NCI-H2107 treated with DMSO at 0.1 percent for 48 hours (cell line): Measurements from ENCODE around the gene AQP12B.
"Not testable (repeated sequence)": the region's sequence is repeated elsewhere in the genome, so short reads cannot be mapped to it uniquely, and the experiment has no call there.

Experiments
- DNase-seq: peaks from one replicate; lab custom pipeline; 2025; ENCODE audit not compliant: unreplicated experiment; lab: John Stamatoyannopoulos, UW

The AQP12B gene, protein sequence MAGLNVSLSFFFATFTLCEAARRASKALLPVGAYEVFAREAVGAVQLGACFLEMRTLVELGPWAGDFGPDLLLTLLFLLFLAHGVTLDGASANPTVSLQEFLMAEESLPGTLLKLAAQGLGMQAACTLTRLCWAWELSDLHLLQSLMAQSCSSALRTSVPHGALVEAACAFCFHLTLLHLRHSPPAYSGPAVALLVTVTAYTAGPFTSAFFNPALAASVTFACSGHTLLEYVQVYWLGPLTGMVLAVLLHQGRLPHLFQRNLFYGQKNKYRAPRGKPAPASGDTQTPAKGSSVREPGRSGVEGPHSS

DNA sequence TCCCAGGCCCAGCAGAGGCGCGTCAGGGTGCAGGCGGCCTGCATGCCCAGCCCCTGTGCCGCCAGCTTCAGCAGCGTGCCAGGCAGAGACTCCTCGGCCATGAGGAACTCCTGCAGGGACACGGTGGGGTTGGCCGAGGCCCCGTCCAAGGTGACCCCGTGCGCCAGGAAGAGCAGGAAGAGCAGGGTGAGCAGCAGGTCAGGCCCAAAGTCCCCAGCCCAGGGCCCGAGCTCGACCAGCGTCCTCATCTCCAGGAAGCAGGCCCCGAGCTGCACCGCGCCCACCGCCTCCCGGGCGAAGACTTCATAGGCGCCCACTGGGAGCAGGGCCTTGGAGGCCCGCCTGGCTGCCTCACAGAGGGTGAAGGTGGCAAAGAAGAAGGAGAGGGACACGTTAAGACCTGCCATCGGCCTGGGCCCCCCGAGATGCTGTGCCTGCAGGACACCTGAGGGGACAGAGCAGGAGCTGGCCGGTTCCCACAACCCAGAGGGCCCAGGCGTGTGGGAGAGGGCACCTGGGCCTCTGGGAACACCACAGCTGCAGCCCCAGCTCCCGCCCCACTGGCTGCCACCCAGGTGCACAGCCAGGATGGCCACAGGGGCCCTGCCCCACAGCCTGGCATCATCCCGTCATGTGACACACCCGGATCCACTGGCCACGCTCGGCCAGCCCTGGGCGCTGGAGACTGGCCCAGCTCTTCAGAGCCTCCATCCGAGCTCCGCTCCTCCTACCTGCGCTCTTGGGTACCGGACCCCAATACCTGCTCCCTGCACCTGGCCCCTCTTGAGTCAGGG, at the start of gene AQP12B:
AQP12B (minus strand) TSS at position 455 of the 794 bp plus-strand sequence; CDS start at position 407, 48 bp downstream.
- DNase-seq, result not testable (repeated sequence)

DNA sequence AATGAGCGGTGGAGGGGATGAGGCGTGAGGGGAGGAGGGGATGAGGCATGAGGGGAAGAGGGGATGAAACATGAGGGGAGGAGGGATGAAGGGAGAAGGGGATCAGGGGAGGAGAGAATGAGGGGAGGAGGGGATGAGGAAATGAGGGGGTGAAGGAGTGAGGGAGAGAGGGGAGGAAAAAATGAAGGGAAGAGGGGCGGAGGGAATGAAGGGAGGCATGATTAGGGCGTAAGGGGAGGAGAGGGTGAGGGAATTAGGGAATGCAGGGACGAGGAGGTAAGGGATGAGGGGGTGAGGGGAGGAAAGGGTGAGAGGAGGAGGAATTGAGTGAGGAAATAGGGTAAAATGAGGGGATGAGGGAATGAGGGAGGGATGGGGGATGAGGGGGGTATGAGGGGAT, 49.5 kb upstream of the AQP12B start:
- no peak for DNase-seq

DNA sequence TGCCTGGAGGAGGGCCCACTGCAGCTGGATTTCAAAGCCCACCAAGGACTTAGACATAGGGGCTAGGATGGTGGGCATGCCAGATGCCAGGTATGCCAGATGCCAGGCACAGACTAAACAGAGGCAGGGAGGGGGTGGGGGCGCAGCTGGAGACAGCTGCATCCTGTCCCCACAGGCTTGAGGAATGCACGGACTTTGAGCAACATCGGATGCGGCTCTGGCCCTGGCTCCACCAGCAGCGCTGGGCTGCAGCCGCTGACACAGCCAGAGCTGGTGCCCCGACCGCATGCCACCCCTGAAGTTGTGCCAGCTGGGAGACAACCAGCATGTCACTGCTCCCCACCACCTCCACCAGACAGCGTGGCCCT, 48.5 kb upstream of the AQP12B start:
- DNase-seq, result no peak

DNA sequence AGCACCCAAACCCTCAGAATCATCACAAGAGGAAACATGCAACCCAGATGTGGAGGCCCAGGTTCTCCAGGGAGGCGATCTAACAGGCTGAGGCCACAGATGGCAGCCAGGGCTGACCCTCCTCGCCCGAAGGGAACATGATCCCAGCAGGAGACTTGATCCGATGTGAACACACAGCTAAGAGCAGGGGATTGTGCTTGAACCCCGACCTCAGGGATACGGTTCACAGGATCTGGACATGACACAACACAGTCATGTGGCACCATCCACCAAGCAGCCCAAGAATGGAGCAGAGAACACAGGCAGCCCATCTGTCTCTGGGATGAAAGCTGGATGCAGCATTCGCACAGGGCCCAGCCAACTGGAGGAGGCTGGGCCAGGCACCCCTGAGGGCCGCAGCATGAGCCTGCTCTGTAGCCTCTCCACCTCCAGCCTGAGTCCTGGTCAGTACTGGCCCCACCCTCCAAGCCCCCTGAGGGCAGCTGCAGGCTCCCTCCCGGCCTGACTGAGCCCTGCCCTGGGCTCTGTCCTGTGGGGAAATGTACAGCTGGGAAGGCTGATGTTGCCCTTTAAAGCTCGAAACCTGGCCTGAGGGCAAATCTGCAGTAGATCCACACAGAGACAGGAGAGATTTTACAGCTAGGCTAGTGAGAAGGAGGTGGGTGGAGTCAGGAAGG, 48.0 kb upstream of the AQP12B start:
- no peak for DNase-seq

DNA sequence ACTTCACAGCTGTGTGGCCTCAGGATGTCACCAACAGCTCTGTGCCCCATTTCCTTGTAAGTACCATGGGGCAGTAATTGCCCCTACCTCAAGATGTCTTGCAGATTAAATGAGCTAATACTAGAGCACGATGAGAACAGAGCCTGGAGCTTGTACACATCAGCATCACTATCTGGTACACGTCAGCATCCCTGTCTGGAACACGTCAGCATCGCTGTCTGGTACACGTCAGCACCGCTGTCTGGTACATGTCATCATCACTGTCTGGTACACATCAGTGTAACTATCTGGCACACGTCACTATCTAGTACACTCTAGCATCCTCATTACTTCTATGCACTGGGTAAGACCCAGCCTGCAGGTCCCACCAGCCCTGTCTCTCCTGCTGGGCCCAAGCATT, 46.1 kb upstream of the AQP12B start:
- no peak for DNase-seq

DNA sequence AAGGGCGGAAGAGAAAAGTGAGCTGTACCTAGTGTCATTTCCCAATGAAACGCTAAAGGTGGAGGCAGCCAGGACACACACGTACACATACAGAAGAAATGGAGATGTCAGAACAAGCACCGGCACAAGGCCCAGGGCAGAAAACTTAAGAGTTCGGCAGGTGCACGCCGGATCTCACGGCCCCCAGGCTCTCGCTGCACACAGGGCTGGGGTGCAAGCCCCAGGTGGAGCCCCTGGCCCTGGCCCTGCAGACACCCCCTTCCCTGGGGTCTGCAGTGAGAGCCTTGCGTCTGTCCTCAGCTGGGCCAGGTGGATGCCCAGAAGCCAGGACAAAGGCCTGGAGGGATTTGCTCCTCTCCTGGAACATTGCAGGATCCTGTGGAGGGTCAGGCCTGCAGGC, 45.7 kb upstream of the AQP12B start:
- no peak for DNase-seq

DNA sequence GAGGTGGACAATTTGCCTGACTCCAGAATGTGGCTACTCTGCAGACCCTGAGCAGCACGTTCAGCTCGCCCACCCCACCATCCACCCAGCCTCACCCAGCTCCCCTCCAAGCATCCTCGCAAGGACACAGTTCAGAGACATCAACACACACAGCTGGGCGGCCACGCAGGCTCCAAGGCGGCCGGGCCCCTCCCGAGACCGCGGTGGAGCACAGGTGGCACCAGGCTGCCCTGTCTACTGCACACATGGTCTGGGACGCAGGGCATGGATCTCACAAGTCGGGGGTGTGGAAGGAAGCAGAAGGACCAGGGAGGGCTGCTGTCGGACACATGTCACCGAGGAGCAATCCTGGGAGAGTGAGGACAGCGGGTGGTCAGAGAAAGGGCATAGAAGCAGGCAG, 45.2 kb upstream of the AQP12B start:
- DNase-seq, result no peak

DNA sequence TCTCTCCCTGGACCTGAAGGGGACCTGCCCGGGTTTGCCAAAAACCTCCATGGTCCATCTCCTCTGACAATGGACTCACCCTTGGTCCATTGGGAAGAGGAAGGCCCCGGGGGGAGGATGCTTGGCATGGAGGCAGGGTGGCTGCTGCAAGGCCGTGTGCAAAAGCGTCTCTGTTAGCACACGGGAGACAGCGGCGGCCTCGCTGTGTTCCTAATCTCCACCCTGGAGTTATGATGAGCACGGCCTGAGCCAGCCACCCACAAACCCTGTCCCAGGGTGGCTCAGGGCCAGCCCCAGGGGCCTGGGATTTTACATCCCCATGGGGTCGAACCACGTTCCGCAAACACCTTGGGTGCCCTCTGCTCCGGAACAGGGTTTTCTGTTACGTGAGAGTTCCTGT, 44.8 kb upstream of the AQP12B start:
- DNase-seq, result no peak

DNA sequence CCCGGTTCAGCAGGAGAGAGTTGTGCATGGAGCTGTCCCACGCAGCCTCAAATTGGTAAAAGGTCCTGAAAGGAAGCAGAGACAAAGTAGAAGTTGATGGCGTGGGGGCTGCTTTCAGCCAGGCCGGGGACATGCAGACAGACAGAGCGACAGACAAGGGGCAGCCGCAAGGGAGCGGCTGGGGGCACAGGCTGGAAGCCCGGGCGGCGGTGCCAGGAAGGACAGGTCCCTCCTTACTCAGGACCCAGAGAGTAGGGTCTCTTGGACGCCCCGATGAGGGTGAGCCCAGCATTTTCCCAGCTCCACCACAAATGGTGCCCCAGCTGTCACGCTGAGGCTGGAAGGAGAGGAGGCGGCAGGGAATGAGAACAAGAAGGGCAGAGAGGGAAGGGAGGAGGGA, 44.2 kb upstream of the AQP12B start:
- DNase-seq, result no peak

DNA sequence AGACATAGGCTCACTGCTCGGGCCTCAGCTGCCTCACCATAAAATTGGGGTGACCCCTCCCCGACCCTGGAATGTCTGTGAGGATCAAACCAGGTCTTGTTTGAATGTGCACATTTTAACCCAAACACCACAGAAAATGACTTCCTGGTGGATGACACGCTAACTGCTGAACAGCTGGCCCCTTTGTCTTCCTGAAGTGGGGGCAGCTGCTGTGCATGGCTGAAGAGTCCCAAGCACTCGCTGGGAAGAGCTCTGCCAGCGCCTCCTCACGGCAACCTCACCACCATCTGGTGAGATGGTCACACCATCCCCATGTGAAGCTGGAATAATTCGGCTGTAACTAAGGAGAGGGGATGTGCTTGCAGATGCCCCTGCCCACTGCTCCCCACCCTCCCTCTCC, 43.0 kb upstream of the AQP12B start:
- DNase-seq, result no peak

DNA sequence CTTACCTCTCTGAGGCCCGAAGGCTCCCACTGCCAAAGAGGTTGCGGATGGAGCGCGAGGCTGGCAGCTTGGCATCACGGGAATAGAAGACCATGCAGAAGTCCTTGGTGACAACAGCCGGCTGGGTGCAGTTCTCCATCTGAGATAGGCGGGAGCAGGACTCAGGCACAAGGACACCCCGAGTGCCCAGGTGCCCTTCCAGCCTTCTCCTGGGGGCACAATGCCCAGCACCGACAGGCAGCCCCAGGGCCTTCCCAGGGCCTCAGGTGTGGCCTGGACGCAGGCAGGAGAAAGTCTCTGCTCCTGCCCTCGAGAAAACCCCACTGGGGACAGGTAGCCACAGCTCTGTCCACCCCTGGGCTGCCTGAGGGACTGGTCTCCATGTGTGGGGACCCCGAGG, 42.6 kb upstream of the AQP12B start:
- no peak for DNase-seq

DNA sequence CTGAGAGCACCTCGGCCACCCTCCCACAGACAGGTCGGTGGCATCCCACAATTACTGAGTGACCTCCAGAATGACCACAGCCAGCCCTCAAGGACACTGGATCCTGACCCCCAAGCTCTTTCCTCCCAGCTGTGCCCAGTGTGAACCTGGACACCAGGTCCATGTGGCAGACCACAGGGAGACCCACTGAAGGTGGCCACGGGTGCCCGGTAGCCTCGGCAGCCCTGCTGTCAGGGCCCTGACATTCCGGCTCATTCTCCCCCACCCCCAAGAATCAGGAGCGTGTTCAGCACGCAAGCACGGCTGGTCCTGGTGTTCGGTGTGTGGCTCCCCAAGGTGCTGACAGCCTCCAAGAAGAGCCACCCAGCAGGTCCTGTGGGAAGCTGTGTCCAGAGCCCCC, 41.7 kb upstream of the AQP12B start:
- DNase-seq, result no peak

DNA sequence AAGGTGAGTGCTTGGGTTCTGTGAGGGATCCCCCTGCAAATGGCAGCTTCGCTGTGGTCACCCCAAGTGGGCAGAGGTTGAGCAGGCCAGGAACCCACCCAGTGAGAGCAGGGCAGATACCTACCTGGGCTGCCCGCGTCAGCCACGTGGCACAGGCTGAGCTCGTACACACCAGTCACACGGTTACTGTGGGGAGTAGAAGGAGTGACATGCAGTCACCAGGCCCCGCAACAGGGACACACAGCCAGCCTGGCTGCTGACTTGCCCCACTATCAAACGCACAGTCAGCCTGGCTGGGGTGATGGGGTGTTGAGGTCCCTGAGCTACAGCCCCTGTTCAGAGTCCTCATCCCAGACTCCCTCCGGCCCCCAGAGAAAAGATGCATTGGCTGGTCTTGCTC, 41.2 kb upstream of the AQP12B start:
- DNase-seq, result no peak

DNA sequence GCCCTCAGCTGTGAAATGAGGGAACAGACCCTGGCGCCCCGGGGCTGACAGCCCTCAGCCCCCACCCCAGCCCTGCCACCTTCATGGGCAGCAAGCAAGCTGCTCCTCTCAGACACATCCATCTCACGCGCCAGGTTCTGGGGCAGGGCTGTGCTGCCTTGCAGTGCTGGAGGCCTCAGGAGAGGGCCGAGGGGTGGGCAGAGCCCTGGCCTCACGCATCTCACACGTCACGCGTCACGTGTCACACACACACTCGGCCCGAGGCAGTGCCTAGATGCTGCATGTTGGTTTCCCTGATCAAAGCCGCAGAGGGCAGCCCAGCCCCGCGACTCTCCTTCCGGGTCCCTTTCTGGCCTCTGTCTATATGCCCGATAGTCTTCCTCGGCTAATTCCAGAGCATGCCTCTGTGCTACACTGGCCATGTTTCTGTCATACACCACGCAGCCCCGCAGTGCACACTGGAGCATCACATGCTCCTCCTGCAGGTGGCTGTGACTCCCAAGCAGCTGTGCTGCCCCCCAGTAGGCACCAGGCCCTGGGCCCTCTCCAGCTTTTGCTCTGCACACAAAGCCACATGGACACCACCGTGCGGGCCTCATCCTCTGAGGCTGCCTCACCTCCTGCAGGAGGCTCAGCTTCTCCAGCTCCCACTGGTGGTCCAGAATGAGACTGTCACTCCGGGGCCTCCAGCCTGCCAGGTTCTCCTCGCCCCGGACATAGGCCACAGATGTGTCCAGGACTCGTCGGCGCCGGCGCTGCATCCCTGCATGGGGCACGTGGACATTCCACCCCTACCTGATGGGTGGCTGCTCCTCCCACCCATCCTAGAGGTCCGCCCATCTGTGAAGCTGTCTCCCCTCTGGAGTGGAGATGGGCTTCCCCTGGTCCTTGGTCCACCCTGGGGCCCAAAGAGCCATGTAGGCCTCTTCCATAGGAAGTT, 40.4 kb upstream of the AQP12B start:
- no peak for DNase-seq

DNA sequence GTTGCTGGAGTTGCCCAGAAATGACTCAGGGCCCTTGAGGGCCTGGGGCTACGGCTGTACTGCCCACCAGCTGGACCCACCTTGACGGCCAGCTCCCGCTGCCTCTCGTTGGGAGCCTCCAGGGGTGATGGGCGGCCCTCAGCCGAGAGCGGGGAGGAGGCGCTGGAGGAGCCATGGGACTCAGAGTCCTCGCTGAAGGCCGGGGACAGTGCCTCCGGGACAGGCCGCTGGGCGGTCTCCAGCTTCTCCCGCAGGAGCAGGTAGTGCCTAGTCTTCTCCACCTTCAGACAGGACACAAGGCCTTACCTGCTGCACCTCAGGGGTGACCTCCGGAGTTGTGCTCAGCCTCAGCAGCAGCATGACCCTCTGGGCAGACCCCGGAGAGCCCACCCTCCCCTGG, 39.7 kb upstream of the AQP12B start:
- no peak for DNase-seq

DNA sequence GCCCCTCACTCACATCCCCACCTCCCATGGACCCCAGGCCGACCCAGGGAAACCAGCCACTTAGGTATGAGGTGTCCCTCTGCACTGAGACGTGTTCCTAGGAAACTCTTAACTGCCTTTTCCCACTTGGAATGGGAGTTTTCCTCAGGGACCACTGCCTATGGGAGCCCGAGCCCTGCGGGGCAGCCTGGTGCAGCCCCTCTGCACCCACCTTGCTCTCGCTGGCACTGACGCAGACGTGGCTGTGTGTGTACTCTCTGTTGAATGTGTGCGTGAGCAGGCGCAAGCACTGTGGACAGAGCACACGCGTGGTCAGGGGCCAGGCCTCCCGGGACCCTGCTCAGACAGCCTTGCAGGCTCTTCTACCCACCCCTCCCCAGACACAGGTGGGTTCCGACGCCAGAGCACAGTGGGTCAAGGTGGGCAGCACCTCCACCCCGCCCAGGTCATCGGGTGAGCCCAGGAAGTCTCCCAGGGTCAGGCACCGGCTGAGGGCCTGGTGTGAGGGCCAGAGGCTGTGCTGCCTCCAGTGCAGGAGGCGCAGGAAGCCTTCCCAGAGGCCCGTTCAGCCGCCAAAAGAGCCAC, 39.0 kb upstream of the AQP12B start:
- DNase-seq, result no peak

DNA sequence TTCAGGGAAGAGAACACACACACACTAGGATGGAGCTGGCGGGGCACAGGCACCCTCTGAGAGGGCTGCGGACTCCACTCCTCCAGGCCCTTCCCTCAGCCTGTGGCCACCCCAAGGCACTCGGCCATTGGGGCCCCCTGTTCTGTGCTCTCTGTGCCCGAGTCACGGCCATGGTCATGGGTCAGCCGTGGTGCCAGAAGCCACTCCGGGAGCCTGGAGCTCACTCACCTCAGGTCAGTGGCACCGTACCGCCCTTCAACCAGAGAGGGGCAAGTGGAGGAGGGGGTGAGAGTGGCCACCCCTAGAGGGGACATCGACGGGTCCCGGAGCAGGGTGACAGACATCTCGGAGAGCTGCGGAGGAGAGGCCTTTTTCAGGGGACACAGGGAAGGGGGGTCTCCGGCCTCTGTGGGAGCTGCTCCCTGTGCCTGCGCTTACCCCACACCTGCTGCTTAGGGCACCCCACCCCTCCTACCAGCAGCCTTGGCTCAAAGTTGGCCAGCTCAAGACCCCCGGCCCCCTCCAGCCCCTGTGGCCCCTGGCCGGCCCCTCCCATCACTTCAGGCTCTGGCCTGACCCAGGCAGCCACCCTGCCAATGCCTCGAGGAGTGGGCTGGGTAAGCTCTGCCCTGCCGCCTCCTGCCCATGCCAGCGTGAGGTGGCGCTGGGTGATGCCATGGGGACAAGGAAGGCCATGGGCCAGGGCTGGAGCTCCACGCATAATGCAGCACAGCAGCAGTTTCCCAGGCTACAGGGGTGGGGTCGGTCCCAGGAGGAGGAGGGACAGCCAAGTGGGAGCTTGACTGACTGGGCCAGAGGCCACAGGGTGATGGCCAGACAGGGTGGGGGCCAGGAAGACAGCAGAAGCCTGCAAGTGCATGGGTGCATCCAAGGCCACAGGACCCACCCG, 38.3 kb upstream of the AQP12B start:
- no peak for DNase-seq

DNA sequence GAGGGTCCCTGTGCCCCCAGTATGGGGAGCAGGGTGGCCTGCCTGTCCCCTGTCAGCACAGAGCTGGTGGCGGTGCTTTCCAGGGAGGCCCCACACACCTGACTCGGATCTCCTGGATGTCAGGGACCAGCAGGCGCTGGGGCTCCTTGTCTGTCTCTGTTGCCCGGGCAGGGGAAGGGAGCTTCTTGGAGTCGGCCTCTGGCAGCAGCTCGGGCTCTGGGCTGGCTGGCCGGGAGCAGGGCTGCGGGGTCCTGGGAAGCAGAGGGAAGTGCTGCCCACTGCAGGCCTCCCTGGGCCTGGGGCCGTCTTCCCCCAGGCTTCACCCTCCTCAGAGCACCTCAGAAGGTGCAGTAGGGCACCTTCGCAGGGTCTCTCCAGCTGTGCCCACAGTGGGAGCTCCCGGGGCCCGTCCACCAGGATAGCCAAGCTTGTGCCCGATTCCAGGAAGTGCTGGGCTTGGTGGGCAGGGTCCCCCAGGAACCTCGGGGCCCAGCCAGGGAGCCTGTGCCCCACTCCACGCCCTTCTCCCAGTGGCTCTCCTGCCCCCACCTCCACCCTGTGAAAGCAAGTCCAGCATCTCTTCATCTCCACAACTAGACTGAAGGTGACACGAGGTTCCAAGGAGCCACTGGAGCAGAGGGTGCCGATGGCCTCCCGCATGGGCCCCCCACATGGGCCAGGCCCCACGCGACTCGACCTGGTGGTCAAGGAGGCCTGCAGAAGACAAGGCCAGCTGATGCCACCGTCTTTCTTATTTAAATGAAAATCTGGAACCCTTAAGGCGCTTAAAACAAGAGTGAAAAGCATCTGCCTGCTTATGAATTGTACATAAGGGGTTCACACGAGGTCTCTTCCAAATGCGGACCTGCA, 37.2 kb upstream of the AQP12B start:
- DNase-seq, result no peak
